Ovary (tissue), 9 donors: ENCODE results near the gene PTPN20. TPM values are rescaled to one million over a fixed set of nuclear protein-coding genes. Genes with fewer than 3 reads are reported as not detected.

ENCODE experiments used
- DNase-seq, 5 donors: peaks; one replicate each; pipeline ENCODE4 v3.0.0-alpha.2; 2019 to 2020
- H3K27ac ChIP-seq, 2 donors: fragments of 200-600 bp; one replicate each; pipeline versions ENCODE4 v1.5.1 to v1.8.0; 2019 to 2022
- H3K27me3 ChIP-seq: fragments of 200-600 bp; one replicate; pipeline ENCODE4 v1.8.0; 2022
- H3K36me3 ChIP-seq: fragments of 200-600 bp; sonication (generic); one replicate; pipeline ENCODE4 v1.5.1; 2019
- H3K4me1 ChIP-seq: one replicate; pipeline ENCODE4 v1.8.1; 2013; ENCODE audit warnings: mild to moderate bottlenecking, moderate library complexity; ENCODE audit not compliant: insufficient read depth
- H3K4me3 ChIP-seq: fragments of 200-600 bp; sonication (generic); one replicate; pipeline ENCODE4 v1.5.1; 2017
- H3K9me3 ChIP-seq, 2 donors: fragments of 200-600 bp in 1 of 2; sonication (generic) in 1 of 2; one replicate each; pipeline versions ENCODE4 v1.5.1 to v1.8.1; 2013 to 2019; ENCODE audit warnings: mild to moderate bottlenecking in 1 of 2, moderate library complexity in 1 of 2
- EP300 ChIP-seq: sonication (generic); formaldehyde crosslinking; IDR thresholded peaks from one replicate; pipeline ENCODE4 v1.6.1; 2017; ENCODE audit warnings: antibody characterized with exemption
- POLR2A ChIP-seq: fragments of 450-650 bp; IDR thresholded peaks from one replicate; pipeline ENCODE4 v1.6.1; 2017; ENCODE audit warnings: antibody characterized with exemption, mild to moderate bottlenecking, moderate library complexity
- WGBS, 3 donors: extraction: QIAGEN DNeasy Blood & Tissue Kit in 1 of 3; methylation state at CpG; one replicate each; pipeline versions ENCODE4 v1.1.5 to v1.1.7; 2013 to 2017; 5-methylcytosine and 5-hydroxymethylcytosine counted together
- intact Hi-C, 4 donors: fragments of 100-400 bp; cut with DNase I; formaldehyde crosslinking; loops; one replicate each; pipeline versions ENCODE4 v1.11.0 to v1.15.1; 2022 to 2023
- polyA plus RNA-seq, 2 donors: library from polyadenylated mRNA; stranded (reverse); fragments of 200-250 nt in 1 of 2; fragments of 350-450 nt in 1 of 2; fragmentation: Illumina TruSeq in 1 of 2; extraction: RNeasy Lipid Tissue Mini Kit (QIAGEN cat#74804) in 1 of 2; gene quantifications; one replicate each; pipeline ENCODE4 v1.2.3, GENCODE V29; 2013 to 2014
- total RNA-seq, 7 donors: library from RNA; depleted of rRNA in 2 of 7; stranded (reverse); fragments of >200 nt in 2 of 7; fragmentation: NEBNext Ultra II Directional in 3 of 7; extraction: Animal tissue kit (Norgen Biotek cat#: 25700) in 3 of 7; gene quantifications; one replicate each; pipeline versions ENCODE4 v1.1.0 to v1.2.4, GENCODE V29; 2016 to 2023
- TF ChIP-seq, protein P1 (sequence below), 3 donors: fragments of 450-650 bp in 2 of 3; fragments of 200-600 bp in 1 of 3; IDR thresholded peaks; one replicate each; pipeline versions ENCODE4 v1.5.1 to v1.8.0; 2016 to 2022; ENCODE audit warnings: antibody characterized with exemption in 3 of 3, mild to moderate bottlenecking in 1 of 3
- donor health status: DM: no; HTN: no; CAD: no; lungs with moderate emphysema.
- donor health status: DM: no; HTN: no; CAD: no.
- donor health status: Bipolar disorder and iron deficiency.
- donor health status: DM: yes; HTN: yes; CAD: no.
- donor health status: DM: no; HTN: no; CAD: no.
- donor health status: DM: yes; HTN: yes; CAD: no.

Gene PTPN20
- total and polyA plus RNA-seq, 9 donors, result 1.5 to 8.7 (median 5.0) TPM

- H3K4me1 ChIP-seq, result no peaks in the 10 kb centered on the region
- H3K9me3 ChIP-seq, result no peaks in the 10 kb centered on the region
- TF ChIP-seq POLR2A, result no peak
- TF ChIP-seq, protein P1, sequence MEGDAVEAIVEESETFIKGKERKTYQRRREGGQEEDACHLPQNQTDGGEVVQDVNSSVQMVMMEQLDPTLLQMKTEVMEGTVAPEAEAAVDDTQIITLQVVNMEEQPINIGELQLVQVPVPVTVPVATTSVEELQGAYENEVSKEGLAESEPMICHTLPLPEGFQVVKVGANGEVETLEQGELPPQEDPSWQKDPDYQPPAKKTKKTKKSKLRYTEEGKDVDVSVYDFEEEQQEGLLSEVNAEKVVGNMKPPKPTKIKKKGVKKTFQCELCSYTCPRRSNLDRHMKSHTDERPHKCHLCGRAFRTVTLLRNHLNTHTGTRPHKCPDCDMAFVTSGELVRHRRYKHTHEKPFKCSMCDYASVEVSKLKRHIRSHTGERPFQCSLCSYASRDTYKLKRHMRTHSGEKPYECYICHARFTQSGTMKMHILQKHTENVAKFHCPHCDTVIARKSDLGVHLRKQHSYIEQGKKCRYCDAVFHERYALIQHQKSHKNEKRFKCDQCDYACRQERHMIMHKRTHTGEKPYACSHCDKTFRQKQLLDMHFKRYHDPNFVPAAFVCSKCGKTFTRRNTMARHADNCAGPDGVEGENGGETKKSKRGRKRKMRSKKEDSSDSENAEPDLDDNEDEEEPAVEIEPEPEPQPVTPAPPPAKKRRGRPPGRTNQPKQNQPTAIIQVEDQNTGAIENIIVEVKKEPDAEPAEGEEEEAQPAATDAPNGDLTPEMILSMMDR (IDR thresholded peaks at IDR 0.05), result peak in 1 of 3 donors; percentile 39
- no peaks in the 10 kb centered on the region for H3K36me3 ChIP-seq
- H3K27ac ChIP-seq, result no peak overlapping the region
- DNase-seq, result peak; percentile 28 to 75 (median 42)
- intact Hi-C loops, result loop anchor here in 2 of 4 donors (5.0 to 10.0 kb wide), 2 partner anchors 288 to 290 kb away; no protein-coding TSS in a partner anchor
- no peak overlapping the region for H3K4me3 ChIP-seq
- H3K27me3 ChIP-seq, result no peaks in the 10 kb centered on the region
- 19 to 32% (median 20%) methylated on average over 9 of the region's 9 CpGs for WGBS, 3 donors
Observed at GRCh38 chr10:47024399-47025252, 113.4 kb downstream of the PTPN20 start.

DNA sequence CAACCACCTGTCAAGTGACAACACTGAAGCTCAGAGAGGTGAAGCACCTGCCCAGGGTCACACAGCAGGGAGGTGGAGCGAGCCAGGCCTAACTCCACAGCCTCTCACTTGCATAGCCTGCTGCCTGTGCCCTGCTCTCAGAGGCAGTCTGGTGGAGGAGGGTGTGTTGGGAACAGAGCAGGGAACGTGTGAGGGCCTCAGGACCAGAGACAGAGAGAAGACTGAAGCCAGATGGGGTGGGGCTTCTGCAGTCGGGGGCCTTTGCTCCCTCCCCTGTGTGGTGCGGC is 114.0 kb downstream of the PTPN20 start:
- Histone ChIP-seq H3K27me3 (no peaks in the 10 kb centered on the region), H3K27ac (no peak overlapping the region), H3K36me3 (no peaks in the 10 kb centered on the region), H3K4me1 (no peaks in the 10 kb centered on the region), H3K9me3 (no peaks in the 10 kb centered on the region), H3K4me3 (no peak overlapping the region)
- TF ChIP-seq EP300, result no peak
- TF ChIP-seq POLR2A, result no peak
- TF ChIP-seq, protein P1 (IDR thresholded peaks at IDR 0.05), result no peak
- WGBS, 3 donors, result 51 to 73% (median 64%) methylated on average over 4 of the region's 4 CpGs
- intact Hi-C loops, result loop anchor here in 1 of 4 donors (10.0 kb wide), 1 partner anchor 290 kb away; no protein-coding TSS in a partner anchor
- DNase-seq, result peak in 1 of 5 donors; percentile 3

DNA sequence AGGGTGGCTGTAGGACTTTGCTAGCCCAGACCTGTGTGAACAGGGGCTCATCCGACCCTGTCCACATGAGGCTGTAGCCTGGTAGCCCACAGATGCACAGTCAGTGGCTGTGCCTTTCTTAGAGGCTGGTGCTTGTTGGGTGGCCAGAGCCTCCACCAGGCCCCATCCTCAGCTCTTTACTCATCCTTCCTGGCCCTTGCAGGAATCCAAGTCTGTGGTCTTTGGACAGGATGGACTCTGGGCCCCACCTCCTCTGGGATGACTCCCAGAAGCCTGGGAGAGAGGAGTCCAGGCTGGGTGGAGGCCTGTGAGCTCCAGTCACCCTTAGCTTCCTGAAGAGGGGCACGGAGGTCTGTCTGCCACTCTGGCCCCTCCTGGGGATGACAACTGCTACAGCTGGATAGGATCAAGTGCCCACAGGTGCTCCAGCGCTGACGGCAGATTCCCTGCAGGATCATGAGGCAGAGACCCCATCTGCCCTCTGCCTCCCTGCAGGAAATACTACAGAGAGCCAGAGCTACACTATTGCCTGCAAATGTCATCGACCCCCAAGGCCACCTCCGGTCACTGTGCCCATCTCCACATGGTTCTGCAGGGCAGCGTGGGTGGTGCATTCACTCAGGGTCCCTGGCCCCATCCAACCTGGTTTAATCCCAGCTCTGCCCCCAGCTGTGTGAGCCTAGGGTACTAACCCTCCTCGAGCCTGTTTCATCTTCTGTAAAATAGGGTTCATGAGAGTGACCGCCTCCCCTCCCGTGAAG is 114.5 kb downstream of the PTPN20 start:
- TF ChIP-seq, protein P1 (IDR thresholded peaks at IDR 0.05), result no peak
- no peak for TF ChIP-seq POLR2A
- TF ChIP-seq EP300, result no peak
- Histone ChIP-seq H3K36me3 (no peaks in the 10 kb centered on the region), H3K9me3 (no peaks in the 10 kb centered on the region), H3K27ac (no peak overlapping the region), H3K4me3 (no peak overlapping the region), H3K27me3 (no peaks in the 10 kb centered on the region), H3K4me1 (no peaks in the 10 kb centered on the region)
- WGBS, 3 donors, result 77 to 81% (median 79%) methylated on average over 9 to 10 of the region's 10 CpGs
- intact Hi-C loops, result loop anchor here in 1 of 4 donors (10.0 kb wide), 1 partner anchor 289 kb away; no protein-coding TSS in a partner anchor
- peak in 2 of 5 donors; percentile 9 to 23 for DNase-seq

GRCh38 chr10:47026301-47027107 is 115.3 kb downstream of the PTPN20 start:
- DNase-seq, result peak in 2 of 5 donors; percentile 4 to 23
- no peak for TF ChIP-seq POLR2A
- TF ChIP-seq, protein P1 (IDR thresholded peaks at IDR 0.05), result no peak
- TF ChIP-seq EP300, result no peak
- H3K4me3 ChIP-seq, result no peak overlapping the region
- H3K27ac ChIP-seq, result no peak overlapping the region
- H3K9me3 ChIP-seq, result no peaks in the 10 kb centered on the region
- 92 to 99% (median 94%) methylated on average over 11 of the region's 11 CpGs for WGBS, 3 donors
- no peaks in the 10 kb centered on the region for H3K27me3 ChIP-seq
- H3K36me3 ChIP-seq, result no peaks in the 10 kb centered on the region
- H3K4me1 ChIP-seq, result no peaks in the 10 kb centered on the region
- intact Hi-C loops, result loop anchor here in 1 of 4 donors (10.0 kb wide), 1 partner anchor 288 kb away; no protein-coding TSS in a partner anchor
